NCI-H460 (cell line): ENCODE data around the gene HMG20B. TPM values are rescaled to one million over a fixed set of nuclear protein-coding genes. Genes with fewer than 3 reads are reported as not detected.
"Not testable (repeated sequence)": the region's sequence is repeated elsewhere in the genome, so short reads cannot be mapped to it uniquely, and the experiment has no call there.

Experiments used
- DNase-seq: peaks from one replicate; pipeline ENCODE4 v3.0.0-alpha.2; 2016; ENCODE audit warnings: low read depth; ENCODE audit errors: extremely low read depth
- total RNA-seq: library from RNA; depleted of rRNA; stranded (reverse); fragments of >200 nt; shearing (Covaris generic); gene quantifications from 2 replicates; pipeline ENCODE4 v1.2.3, GENCODE V29; 2014

HMG20B gene
- total RNA-seq, 1 experiment from 2014 or later = 125 TPM

DNA sequence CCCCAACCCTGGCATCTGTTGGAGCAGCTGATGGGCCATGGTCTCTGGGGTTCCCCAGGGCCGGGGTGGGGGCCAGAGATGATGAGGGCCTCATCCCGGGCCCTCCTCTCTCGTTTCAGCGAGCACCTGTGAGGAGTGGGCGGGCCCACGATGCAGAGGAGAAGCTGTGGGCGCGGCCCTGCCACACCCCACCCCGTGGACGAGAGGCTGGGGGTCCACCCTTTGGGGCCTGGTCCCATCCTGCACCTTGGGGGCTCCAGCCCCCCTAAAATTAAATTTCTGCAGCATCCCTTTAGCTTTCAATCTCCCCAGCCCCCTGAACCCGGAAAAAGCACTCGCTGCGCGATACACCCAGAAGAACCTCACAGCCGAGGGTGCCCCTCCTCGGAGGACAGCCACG is 5.6 kb downstream of the HMG20B start:
- DNase-seq = no peak

DNA sequence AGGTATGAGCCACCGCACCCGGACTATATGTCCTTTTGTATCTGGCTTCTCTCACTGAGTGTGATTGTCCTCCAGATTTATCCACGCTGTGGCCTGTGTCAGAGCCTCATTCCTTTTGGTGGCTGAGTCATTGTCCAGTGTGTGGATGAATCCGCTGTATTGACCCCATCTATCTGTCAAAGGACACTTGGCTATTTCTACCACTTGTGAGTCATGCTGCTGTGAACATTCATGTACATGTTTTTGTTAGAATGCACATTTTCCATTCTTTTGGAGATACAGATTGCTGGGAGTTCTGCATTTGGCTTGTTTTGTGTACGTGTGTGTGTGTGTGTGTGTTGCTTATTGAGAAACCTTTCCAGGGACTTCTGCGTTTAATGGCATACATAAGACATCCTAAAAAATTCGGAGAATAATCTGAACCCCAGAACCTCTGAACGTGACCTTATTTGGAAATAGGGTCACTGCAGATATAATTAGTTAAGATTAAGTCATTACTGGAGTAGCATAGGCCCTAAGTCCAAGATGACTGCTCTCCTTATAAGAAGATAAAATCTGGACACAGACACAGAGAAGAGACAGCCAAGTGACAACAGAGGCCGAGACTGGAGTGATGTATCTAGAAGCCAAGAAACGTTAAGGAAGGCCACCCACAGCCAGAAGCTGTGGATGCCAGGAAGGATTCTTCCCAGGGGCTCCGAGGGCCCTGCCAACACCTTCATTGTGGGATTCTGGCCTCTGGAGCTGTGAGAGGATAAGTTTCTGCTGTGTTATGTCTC is 7.6 kb downstream of the HMG20B start:
- DNase-seq = no peak

DNA sequence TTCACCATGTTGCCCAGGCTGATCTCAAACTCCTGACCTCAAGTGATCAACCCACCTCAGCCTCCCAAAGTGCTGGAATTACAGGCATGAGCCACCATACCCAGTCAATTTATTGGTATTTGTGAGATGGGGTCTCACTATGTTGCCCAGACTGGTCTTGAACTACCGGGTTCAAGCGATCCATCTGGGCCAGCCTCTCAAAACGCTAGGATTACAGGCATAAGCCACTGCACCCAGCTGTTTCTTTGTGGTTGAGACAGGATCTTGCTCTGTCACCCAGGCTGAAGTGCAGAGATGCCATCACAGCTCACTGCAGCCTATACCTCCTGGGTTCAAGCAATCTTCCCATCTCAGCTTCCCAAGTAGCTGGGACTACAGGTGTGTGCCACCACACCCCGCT is 9.0 kb downstream of the HMG20B start:
- DNase-seq = not testable (repeated sequence)

DNA sequence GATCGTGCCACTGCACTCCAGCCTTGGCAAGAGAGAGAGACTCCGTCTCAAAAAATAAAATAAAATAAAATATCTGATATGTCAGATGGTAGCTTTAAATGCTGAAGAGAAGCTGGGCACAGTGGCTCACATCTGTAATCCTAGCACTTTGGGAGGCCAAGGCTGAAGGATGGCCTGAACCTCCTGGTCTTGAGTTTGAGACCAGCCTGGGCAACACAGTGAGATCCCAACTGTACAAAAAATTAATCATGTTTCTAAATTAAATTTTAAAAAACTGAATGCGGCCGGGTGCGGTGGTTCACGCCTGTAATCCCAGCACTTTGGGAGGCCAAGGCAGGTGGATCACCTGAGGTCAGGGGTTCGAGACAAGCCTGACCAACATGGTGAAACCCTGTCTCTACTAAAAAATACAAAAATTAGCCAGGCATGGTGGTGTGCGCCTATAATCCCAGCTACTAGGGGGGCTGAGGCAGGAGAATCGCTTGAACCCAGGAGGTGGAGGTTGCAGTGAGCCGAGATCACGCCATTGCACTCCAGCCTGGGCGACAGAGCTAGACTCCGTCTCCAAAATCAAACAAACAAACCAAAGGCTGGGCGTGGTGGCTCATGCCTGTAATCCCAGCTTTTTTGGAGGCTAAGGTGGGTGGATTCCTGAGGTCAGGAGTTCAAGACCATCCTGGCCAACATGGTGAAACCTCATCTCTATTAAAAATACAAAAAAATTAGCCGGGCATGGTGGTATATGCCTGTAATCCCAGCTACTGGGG is 11.5 kb downstream of the HMG20B start:
- not testable (repeated sequence) for DNase-seq

DNA sequence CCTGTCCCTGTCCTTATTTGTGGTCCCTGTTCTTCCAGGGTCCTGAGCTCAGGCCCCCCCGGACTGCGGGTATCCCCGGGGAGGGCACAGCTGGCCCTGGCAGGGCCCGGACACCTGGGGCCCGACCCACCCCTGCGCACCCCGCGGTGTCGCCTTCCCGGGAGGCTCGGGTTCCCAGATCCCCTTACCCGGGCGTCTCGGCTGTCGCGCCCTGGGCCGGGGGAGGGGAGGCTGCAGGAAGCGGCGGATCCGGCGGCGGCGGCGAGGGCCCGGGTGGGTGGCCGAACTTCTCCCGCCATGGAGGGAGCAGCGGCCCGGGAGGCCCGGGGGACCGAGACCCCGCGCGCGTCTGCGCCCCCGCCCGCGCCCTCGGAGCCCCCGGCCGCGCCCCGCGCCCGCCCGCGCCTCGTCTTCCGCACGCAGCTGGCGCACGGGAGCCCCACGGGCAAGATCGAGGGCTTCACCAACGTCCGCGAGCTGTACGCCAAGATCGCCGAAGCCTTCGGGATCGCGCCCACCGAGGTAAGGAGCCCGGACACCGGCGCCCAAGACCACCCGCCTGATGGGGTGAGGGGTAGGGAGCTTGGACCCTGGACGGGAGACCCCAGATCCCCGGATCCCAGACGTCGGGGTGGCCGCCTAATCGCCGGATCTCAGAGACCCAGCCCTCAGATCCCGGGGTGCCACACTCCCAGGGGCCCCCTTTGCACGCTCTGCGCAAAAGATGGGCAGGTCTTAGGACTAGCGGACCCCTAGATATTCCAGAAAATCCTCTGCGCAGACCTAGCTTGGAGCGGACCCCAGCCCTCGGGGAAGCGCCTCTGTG is 12.8 kb downstream of the HMG20B start, which contains the start of gene GIPC3:
Gene GIPC3 (plus strand): TSS at position 178 of the 826 bp plus-strand sequence. CDS start 120 bp downstream, at position 298.
- DNase-seq = no peak

DNA sequence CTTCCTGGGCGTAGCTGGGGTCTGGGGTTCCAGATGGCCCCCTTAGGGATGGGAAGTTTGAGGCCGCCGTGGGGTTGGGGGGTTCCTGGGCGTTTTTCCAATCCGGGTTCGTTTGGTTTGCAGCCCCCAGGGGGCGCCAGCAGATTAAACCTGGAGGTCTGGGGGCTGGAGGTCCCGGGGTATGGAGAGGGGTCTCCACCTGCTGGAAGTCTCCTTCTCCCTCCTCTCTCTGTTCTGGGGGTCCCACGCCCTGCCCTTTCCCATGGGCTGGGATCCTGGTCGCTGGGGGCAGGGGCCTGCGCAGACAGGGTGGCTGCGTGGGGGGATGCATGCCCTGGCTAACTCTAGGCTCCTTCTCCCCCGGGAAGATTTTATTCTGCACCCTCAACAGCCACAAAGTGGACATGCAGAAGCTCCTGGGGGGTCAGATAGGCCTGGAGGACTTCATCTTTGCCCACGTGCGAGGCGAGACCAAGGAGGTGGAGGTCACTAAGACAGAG is 13.4 kb downstream of the HMG20B start:
- no peak for DNase-seq

DNA sequence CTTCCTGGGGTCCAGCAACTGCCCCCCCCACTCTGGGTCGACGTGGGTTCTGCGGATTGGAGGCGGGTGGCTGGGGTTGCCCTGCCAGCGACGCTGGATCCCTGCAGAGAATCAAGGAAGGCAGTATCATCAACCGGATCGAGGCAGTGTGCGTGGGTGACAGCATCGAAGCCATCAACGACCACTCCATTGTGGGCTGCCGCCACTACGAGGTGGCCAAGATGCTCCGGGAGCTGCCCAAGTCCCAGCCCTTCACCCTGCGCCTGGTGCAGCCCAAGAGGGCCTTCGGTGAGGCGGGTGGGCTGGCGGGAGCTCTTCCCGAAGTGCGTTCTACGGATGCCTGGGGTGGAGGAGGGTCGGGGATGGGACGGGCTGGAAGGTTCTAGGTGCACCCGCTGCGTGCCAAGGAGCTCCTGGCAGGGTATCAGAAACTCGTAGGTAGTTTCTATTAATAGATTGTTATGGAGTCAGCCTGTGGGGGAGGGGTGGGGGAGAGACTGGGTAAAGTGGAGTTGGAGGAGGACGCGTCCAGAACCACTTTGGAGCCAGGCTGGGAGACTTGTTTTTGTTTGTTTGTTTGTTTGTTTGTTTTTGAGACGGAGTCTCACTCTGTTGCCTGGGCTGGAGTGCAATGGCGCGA is 14.1 kb downstream of the HMG20B start:
- no peak for DNase-seq

DNA sequence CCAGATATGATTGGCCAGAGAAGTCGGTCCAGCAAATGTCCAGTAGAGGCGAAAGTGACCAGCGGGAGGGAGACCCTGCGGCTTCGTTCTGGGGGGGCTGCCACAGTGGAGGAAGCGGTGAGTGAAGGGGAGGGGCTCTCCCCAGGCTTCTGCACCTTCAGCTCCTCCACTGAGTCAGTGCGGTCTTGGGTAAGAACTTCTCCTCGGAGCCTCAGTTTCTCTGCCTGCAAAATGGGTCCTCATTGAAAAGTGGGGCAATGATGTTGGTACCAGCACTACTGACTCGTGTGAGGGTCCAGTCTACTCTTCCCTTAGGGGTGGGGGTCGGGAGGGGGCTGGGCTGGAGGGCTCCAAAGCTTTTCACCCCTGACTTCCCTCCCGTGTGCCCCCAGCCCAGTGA is 16.7 kb downstream of the HMG20B start:
- no peak for DNase-seq

DNA sequence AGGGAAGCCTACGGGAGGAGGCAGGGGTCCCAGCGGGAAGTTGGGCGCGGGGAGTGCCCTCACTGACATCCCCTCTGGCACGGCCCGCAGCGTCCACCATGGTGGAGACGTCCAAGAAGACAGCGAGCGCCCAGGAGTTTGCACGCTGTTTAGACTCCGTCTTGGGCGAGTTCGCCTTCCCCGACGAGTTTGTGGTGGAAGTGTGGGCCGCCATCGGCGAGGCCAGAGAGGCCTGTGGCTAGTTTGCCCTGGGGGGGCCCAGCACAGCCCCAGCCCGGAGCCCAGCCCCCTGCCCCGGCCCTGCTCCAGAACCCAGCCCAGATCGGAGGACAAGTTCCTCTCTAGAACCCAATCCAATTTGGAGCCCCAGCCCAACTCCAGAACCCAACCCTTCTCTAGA is 17.2 kb downstream of the HMG20B start:
- no peak for DNase-seq

DNA sequence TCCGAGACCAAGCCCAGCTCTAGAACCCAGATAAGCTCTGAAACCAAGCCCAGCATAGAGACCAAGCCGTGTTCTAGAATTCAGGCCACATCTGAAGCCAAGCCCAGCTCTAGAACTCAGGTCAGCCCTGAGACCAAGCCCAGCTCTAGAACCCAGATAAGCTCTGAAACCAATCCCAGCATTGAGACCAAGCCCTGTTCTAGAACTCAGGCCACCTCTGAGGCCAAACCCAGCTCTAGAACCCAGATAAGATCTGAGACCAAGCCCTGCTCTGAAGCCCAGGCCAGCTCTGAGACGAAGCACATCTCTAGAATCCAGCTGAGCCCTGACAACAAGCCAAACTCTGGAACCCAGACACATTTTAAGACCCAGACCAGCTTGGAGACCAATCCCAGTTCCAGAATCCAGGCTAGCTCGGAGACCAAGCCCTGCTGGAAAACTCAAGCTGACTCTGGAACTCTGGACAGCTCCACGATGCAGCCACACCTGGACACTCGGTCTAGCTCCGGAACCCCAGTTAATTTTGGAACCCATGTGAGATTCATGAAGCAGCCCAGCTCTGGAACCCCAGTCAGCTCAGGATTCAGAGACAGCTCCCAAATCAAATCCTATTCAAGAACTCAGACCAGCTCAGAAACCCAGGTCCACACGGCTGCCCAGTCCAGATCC is 18.4 kb downstream of the HMG20B start:
- DNase-seq = no peak

DNA sequence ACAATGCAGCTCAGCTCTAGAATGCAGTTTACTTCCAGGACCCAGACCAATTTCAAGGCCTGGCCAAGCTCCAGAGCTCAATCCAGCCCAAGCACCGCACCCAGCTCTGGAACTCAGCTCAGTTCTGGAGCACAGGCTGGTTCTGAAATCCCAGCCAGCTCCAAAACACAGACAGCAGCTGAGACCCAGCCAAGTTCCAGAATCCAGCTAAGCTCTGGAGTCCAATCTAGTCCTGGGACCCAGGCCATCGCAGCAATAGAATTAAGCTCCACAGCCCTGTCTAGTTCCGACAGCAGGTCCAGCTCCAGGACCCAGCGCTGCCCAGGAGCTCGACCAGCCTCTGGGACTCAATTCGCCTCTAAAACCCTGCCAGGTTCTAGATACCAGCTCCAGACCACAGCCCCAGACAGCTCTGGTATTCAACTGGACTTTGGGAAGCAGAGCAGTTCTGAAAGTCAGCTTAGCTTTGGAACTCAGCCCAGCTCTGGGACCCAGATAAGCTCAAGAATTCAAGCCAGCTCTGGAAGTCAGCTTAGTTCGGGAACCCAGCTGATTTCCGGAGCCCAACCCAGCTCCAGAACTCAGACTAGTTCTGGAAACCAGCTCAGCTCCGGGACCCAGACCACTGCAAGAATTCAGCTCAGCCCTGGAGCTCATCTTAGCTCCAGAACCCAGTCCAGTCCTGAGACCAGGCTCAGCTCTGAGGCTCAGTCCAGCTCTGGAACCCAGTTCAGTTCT is 19.3 kb downstream of the HMG20B start:
- DNase-seq = no peak

DNA sequence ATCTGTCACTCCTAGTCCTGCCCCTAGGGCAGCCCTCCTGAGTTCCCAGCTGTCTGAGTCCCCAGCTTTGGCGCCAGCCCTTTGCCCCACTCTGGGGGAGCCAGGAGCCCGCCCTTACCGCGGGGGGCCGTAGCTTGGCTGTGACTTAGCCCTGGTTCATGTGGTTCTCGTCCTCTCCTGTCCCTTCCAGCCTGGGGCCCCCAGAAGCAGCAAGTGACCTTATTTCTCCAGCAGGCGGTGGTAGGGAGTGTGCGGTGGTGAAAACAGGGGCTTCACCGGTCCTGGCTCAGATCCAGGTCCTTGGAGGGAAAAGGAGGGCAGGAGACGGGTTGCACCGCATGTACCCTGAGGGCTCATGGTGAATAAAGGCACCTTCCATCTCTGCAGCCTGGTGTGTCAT is 20.4 kb downstream of the HMG20B start:
- DNase-seq = no peak

DNA sequence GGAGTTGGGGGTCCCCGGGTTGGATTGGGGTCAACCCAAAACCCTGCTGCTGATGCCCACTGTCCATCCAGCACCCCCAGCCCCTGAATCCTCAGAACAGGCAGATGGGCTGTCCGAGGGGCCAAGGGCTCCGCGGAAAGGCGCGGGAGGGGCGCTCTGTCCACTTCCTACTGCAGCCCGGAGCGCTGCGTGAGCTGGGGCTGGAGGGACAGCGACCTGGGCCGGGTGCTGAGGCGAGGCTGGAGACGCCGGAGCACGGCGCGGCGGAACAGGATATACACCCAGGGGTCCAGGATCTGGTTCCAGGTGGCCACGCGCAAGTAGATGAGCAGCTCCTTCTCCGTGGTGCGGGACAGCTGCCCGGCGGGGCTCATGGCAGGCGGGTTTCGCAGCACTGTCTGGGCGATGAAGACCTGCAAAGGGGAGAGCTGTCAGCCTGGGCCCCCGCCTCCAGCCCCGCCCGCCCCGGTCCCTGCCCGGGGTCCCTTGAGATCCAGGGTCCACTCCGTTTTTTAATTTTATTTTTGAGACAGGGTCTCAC is 22.8 kb downstream of the HMG20B start:
- DNase-seq = no peak

DNA sequence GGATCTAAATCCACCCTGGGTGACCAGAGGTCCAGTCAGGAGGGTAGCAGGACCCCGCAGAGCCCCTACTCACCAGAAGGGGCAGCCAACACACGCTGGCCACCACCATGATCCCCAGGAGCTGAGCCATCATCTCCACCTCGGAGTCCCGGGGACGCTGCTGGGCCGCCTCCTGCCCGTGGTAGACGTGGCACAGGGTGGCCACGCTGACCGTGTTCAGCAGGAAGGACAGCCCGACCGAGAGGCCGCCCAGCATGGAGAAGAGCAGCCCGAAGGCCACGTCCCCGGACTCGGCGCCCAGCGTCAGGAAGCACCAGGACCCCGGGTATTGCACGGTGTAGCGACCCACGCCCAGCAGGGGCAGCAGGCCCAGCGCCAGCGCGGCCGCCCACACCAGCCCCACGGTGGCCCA is 27.0 kb downstream of the HMG20B start:
- no peak for DNase-seq

DNA sequence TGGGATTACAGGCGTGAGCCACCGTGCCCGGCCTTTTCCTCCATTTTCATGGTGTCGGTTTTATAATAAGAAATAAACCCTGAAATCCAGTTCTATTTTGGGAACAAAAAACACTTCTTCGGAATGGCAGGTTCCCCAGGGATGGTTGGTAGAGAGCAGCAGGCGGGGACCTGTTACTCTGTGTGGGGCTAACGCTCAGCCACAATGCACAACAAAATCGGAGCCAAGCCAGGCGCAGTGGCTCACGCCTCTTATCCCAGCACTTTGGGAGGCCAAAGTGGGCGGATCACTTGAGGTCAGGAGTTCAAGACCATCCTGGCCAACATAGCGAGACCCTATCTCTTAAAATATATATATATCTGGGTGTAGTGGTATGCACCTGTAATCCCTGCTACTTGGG is 28.3 kb downstream of the HMG20B start:
- no peak for DNase-seq

DNA sequence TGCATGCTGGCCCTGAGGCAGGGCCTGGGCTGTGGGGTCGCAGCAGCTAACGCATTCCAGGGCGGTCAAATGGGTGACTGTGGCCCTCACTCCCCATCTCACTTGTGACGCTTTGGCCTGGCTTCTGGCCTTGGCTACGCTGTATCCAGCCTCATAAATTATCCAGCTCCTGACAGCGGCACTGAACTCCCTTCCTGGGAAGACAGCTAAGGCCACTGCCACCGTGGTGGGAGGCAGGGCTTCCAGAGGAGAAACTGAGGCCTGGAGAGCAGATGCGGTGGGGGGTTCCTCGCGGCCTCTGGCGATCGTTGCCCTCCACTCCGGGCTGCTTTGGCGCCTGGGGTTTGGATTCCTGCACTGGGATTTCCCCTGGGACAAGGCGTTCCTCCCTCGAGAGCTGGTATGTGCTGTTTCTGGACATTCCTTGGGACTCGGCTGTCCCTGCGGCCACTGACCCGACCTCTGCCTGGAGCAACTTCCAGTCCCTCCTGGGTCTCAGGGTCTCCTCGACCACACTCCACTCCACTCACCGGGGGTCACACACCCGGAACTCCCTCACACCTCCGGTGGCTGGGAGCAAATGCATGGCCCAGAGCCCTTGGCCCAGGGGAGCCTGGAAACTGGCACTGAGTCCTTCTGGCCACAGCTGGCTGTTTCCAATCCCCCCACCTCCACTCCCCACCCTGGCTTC is 30.5 kb downstream of the HMG20B start:
- DNase-seq = no peak

DNA sequence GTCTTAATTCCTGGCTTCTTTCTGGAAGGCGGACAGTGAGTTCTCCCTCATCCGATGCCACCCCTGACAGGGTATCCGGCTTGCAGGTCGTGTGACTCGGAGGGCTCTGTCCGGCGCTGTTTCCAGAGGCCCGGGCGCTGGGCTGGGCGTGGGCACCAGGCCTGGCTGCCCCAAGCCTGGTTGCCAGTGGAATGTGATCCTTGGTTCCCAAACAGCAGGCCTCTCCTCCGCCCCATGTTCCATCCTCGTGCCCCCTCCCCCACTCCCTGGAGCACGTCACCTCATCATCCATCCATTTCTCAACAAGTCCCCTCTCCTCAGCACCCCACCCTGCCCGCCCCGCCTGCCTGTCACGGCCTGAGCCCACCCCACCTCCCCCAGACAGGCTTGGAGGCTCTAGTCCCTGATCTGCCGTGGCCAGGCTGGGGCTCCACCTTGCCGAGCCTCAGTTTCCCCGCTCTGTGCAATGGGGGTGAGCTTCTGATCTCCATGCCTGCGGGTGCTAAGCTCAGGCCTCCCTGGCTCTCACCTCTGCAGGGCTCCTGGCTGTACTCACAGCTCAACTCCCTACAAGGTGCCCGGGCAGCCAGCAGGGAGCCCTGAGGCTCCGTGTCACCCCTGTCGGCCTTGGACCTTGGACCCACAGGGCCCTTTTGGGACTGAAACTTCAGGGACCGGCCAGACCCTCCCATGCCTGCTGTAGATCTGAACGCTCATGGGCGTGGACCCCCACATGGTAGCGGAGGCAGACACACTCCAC is 31.7 kb downstream of the HMG20B start:
- no peak for DNase-seq

DNA sequence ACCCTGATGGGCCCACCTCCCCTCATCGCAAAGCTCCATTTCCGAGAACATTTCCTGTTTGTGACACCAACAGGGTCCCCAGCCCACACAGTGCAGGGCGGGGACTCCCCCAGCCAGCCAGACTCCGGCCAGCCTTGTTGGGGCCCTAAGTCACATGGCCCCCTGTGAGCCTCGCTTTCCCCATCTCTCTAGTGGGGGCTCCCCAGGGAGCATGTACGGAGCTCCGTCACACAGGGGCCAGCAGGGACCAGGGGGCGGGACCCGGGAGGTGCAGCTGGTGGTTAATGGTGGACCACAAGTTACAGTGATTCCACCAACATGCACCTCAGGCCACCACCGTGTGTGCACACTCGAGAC is 32.2 kb downstream of the HMG20B start:
- DNase-seq = no peak
